Umbilical cord (tissue), 2 donors: ENCODE measurements around the gene MCTP2. TPM values are rescaled to one million over a fixed set of nuclear protein-coding genes. Genes with fewer than 3 reads are reported as not detected.
A peak's percentile ranks its signal among the peaks of the same experiment; 100 is the strongest.

Experiments used
- DNase-seq: peaks from one replicate; pipeline ENCODE4 v3.0.0-alpha.2; 2015; ENCODE audit warnings: low spot score
- total RNA-seq: library from RNA; depleted of rRNA; stranded (reverse); fragments of >200 nt; gene quantifications from one replicate; pipeline ENCODE4 v1.2.3, GENCODE V29; 2014; ENCODE audit warnings: low replicate concordance; ENCODE audit not compliant: insufficient read depth

MCTP2 gene
- total RNA-seq, 1 donor from 2014 or later = 122 TPM

DNA sequence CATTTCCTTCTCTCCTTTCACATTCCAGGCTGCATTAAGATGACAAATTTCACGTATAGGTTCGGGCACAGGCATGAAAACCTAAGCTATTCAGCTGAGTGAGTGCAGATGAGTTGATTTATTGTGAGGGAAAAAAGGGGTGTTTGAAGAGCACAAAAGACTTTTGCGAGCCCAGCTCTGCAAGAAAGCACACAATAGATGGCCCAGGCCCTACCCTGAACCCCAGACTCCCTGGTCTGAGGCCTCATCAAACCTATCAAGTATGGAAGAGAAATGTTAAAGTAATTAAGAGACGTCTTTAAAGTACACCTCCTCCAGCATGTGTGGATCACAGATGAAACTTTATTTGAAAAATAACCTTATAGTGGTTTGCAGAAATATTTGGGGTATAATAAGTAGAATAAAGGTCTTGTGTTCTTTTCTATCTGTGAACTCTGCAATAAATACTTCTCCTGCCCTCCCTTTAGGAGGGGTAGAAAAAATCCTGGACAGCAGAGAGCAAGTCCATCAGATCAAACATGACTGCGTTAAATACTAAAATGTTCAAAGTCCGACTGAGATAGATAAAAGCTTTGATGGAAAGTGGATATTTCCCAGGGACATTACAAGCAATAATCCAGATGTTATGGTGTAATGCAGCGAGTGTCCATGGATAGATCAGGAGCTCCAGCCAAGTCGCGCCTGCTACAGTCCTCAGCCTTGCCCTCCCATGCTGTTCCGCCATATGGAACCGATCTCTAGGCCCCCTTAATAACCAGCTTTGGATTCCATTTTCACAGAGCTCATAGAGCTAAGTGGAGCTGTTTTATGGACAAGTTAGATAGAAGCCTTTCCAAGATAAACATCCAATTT, 121.5 kb downstream of the MCTP2 start:
- DNase-seq = peak; percentile 97

- no peak for DNase-seq
These were observed 122.1 kb downstream of the MCTP2 start for GRCh38 chr15:94353488-94353820.

DNA sequence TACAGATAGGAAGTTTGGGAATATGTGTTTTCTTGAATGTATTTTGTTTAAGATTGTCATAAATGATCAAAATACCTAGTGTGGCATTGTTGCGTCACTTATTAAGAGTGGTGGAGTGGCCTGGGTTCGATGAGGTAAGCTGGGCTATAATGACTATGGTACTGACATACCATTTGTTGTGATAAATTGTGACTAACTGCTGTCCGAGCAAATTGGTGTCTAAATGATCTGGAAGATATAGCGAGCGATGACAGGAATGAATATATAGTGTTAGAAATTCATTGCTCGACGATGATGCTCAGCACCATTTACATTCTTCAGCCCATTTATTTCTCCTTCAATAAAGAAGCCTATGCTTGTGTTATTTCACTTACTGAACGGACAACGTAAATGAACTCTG, 123.3 kb downstream of the MCTP2 start:
- DNase-seq = no peak

DNA sequence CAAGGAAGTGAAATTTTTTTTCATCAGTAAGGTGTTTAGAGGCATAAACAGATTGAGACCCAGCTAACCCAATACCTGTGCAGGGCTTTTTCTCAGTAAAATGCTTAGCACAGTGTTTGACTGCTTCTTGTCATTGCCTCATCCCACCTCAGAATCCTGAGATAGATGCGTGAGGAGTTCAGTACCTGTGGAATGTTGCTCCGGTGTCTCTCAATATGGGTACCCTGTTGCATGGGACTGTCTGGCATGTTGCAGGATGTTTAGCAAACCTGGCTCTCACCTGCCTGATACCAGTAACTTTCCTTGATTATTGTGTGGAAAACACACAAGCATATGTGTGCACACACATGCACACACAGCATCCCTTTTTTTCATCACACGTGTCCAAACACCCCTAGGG, 128.4 kb downstream of the MCTP2 start:
- no peak for DNase-seq

- no peak for DNase-seq
These were observed 128.9 kb downstream of the MCTP2 start for GRCh38 chr15:94360251-94360685.

DNA sequence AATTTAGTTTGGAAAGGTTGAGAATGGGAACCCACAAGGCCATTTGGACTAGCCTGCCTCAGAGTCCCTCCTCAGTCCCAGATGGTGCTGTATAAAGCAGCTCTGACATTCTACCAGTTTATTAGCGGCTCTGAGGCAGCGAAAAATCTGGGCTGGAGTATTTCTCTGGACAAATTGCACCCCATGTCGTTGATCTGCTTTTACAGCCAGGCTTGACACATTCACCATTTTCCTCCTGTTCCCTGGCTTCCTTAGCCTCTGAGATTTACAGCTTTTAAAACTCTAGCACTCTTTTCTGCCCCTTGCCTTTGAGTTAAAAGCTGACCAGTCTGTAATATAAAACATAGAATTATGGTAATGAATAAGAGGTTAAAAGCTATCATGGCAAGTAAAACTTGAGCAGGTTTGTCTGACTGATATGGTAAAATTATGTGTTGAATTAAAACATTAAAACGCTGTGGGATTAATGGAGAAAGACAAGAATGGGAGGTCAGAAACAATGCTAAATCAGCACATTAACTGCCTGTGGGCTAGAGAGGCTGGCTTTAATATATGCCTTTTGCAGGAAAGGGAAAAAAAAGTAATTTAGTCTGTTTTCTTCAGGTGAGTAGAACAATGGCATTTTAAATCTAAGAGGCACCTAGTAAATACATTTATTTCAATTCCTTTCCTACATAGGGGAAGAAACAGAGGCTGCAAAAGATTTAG, 131.2 kb downstream of the MCTP2 start:
- DNase-seq = no peak

DNA sequence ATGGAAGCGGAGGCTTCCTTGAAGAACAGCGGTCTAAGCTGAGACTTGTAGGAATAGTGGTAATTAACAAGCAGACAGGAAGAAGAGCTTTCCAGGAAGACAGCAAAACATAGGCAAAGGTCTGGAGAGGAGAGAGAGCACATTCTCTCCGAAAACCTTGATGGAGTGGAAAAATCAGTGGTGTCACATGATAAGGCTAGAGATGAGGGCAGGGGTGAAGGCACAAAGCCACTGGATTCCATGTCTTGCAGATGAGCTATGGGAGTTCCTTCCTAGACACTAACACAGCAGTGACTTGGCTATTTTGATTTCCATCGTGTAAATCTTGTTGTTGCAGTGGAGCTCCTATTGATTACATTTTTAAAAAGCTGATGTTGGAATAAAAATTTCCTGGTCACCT, 132.0 kb downstream of the MCTP2 start:
- no peak for DNase-seq

DNA sequence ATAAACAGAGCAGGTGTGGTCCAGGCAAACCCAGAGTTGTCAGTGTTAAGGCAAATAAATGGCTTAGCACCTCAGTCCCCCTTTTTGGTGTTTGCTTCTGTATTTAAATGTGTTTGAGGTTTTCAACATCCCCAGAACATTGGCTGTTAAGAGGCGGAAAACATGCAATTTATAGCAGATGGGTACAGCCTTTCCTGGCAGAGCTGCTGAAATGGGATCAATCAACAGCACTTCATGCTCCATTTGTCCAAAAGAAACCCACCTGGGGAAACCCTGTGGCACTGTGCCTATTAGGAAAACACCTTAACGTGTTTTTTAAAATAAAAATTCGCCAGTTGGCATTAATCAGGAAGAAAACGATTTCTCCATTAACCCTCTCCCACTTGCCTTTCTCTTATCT, 135.4 kb downstream of the MCTP2 start:
- DNase-seq = no peak

GRCh38 chr15:94367726-94368535, 136.6 kb downstream of the MCTP2 start:
- DNase-seq = no peak

DNA sequence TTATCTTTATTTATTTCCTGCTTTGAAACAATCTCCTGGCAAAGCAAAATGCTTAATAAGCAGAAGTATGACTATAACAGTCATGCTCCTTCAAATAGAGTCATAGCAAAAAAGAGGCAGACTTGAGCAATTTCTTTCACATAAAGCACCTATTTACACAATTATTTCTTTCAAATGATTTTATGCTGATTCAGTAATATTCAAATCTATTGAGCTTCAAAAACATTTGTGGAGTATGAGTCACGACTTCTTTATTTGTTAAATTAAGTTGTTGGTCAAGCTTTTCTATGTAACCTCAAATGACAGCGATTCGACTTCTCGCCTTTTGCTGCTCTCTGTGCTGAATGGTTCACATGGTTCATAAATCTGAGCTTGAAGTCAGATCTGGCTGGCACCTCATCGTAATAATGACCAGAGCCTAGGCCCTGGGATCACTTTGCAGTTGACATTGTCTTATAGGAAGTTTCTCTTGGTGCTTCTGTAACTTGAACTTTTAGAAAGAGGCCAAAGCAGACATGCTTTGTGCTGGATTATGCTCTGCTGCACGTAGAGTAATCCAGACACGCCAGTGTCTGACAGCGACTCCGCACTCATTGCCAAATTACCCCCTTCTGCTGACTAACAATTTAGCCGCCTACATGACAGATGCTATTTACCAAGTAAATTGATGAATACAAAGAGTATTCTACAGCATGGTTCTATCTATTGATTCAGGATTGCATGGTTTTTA, 139.0 kb downstream of the MCTP2 start:
- DNase-seq = peak; percentile 38

- DNase-seq = no peak
These were observed 139.6 kb downstream of the MCTP2 start for GRCh38 chr15:94370936-94371285.

GRCh38 chr15:94372821-94373220, 141.5 kb downstream of the MCTP2 start:
- no peak for DNase-seq

- no peak for DNase-seq
These were observed 144.6 kb downstream of the MCTP2 start for GRCh38 chr15:94375997-94376396.

- no peak for DNase-seq
These were observed 148.6 kb downstream of the MCTP2 start for GRCh38 chr15:94379986-94380385.

DNA sequence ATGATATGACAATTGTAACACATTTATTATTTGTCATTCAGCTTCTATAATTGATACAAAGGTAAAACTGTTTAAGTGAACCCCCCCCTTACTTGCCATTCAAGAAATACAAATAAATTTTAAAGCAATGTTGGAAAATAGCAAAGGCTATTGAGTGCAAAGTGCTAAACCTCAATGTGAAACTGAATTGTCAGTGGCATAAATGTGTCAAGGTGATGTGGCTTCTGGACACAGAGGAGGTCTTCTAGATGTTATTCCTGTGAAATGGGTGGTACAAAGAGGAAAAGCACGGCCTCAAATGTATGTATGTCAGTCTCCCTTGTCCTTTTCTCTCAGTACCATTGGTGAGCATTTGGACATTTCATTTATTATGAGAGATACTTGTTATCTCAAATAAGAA, 149.4 kb downstream of the MCTP2 start:
- DNase-seq = no peak

- DNase-seq = no peak
These were observed 150.0 kb downstream of the MCTP2 start for GRCh38 chr15:94381384-94381783.

GRCh38 chr15:94383041-94383440, 151.7 kb downstream of the MCTP2 start:
- DNase-seq = no peak

DNA sequence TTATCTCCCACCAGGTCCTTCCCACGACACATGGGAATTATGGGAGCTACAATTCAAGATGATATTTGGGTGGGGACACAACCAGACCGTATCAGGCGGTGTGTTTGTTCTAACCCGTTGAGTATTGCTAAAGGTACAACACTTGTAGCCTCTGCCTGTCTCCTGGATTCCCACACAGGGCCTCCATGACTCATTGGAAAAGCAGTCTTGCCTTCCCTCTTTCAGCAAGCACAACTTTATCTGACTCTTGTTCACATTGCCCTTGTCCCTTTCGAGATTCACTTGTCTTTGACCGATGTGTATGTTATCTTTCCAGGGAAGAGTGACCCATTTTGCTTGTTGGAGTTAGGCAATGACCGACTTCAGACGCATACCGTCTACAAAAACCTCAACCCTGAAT, 152.3 kb downstream of the MCTP2 start:
- DNase-seq = no peak

- no peak for DNase-seq
These were observed 154.1 kb downstream of the MCTP2 start for GRCh38 chr15:94385441-94385840.

GRCh38 chr15:94386351-94386750, 155.0 kb downstream of the MCTP2 start:
- no peak for DNase-seq

DNA sequence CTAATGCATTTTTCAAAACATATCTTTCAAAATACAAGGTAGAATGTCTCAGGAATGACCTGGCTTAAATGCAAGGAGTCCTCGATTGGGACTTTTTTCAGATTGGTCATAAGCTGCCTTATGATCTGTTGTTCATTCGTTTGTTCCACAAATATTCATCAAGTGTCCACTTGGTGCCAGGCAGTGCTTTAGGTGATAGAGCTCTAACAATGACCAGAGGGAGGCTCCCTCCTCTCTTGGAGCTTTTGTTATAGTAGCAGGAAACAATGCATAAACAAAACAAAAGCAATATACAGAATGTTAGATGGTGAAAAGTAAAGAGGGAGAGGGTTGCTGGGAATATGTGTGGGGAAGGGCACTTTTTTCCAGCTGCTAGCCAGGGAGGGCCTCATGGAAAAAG, 156.1 kb downstream of the MCTP2 start:
- no peak for DNase-seq
